ENCODE data around the gene ATP1A3. TPM values are rescaled to one million over a fixed set of nuclear protein-coding genes. Genes with fewer than 3 reads are reported as not detected.

Gene ATP1A3
- polyA plus RNA-seq, 1 donor from 2014 or later, result 36.2 TPM

DNA sequence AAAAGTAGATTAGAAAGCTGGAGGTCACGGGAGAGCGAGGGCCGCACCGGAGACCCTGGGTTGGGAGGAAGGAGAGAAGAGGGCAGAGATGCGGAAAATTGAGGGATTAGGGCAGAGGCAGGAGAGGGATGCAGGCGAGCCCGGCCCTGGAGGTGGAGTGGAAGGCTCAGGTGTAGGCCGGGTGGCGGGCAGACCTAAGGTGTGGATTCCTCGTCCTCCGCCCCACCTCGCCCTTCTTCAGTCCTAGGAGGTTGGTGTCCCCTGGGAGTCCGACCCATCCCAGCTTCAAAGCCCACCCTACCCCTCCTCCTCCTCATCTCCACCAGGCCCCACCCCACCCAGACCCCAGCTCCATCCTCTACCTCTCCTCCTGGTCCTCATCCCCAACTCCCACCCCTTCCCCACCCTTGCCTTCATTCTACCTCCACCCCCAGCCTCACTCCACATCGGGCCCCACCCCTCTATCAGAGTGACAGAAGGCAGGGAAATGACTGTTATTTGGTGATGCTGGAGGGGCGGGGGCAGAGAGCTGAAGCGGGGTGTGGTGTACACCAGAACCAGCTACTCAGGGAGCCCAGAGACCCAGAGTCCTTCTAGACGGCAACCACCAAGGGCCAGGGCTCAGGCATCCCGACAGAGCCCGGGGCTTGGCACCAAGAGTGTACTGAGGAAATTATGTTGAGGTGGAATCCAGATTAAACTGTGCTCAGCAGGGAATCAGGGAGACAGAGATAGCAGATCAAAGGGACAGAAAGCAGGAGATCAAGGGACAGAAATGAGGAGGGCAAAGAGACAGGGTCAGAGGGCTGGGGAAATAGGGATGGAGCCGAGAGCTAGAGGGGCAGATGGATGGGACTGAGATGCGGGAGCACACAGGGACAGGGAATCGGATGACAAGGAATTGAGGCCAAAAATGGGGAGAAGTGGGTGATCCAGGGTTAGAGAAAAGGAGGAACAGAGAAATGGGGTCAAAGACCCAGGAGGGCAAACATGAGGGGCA, 72.2 kb downstream of the ATP1A3 start:
- no peaks in the 10 kb centered on the region for H3K9me2 ChIP-seq (ENCODE audit: insufficient read depth, low read length)
- no peak overlapping the region for H3K4me3 ChIP-seq (ENCODE audit: low read length)
- no peaks in the 10 kb centered on the region for H3K79me2 ChIP-seq (replicated peaks; ENCODE audit: insufficient read depth, low read length)
- H3K27ac ChIP-seq (ENCODE audit: low read length), result no peak overlapping the region
- TF ChIP-seq EZH2 (IDR thresholded peaks at IDR 0.05; ENCODE audit: borderline replicate concordance, insufficient read depth, low read length, poor library complexity, severe bottlenecking) (no peak), SMC3 (conservative IDR thresholded peaks at IDR 0.05; ENCODE audit: poor library complexity) (no peak), CTCF (IDR thresholded peaks at IDR 0.05; ENCODE audit: poor library complexity, severe bottlenecking) (no peak), REST (IDR thresholded peaks at IDR 0.05; ENCODE audit: borderline replicate concordance) (no peak), MXI1 (conservative IDR thresholded peaks at IDR 0.05; ENCODE audit: poor library complexity, severe bottlenecking) (no peak), EP300 (conservative IDR thresholded peaks at IDR 0.05; ENCODE audit: poor library complexity, severe bottlenecking) (no peak), POLR2AphosphoS5 (IDR thresholded peaks at IDR 0.05) (no peak), RAD21 (conservative IDR thresholded peaks at IDR 0.05) (no peak), TAF1 (IDR thresholded peaks at IDR 0.05; ENCODE audit: low read depth) (no peak)
- H4K20me1 ChIP-seq (ENCODE audit: insufficient read depth), result no peaks in the 10 kb centered on the region
- peaks cover 84% of the 10 kb centered on the region for H3K27me3 ChIP-seq (ENCODE audit: insufficient read depth, low read depth, low read length)
- no peak overlapping the region for H2AFZ ChIP-seq (ENCODE audit: low read depth, low read length)
- H3K9ac ChIP-seq (ENCODE audit: low read length), result no peak overlapping the region
- no peaks in the 10 kb centered on the region for H3K9me3 ChIP-seq (ENCODE audit: low read length)
- no peak overlapping the region for H3K4me2 ChIP-seq (ENCODE audit: low read length)
- no peaks in the 10 kb centered on the region for H3F3A ChIP-seq (ENCODE audit: insufficient read depth, low read length, poor library complexity, severe bottlenecking)
- no peaks in the 10 kb centered on the region for H3K36me3 ChIP-seq (ENCODE audit: insufficient read depth, low read length)

DNA sequence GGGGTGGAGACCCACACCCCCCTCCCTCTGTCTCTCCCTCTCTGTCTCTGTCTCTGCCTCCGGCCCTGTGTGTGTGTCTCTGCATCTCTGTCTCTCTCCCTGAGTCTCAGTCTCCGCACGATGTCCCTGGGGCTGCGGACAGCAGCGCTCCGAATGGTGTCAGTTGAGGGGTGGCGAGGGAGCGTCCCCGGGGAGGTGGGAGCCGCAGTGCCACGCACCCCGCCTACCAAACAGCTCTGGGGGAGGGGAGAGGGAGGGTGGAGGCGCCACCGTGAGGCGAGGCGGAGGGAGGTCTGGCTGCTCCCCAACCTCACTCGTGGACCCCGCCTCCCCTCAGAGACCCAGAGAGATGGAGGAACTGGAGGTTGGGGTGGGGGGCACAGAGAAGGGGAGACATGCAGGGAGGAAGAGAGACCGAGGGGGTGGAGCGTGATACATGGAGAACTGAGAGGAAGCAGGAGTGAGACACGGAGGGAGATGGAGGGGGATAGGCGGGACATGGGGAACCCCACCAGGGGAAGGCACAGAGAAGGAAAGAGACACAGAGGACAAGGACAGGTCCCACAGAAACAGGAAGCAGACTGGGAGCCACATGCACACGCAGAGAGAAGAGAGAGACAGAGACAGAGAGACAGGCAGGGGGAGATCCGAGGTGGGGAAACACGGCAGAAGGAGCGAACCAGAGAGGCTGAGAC, 73.0 kb downstream of the ATP1A3 start:
- H3K9ac ChIP-seq (ENCODE audit: low read length), result no peak overlapping the region
- no peak overlapping the region for H3K4me2 ChIP-seq (ENCODE audit: low read length)
- no peak overlapping the region for H3K27ac ChIP-seq (ENCODE audit: low read length)
- H3K9me3 ChIP-seq (ENCODE audit: low read length), result no peaks in the 10 kb centered on the region
- no peaks in the 10 kb centered on the region for H3K36me3 ChIP-seq (ENCODE audit: insufficient read depth, low read length)
- no peaks in the 10 kb centered on the region for H3F3A ChIP-seq (ENCODE audit: insufficient read depth, low read length, poor library complexity, severe bottlenecking)
- no peaks in the 10 kb centered on the region for H4K20me1 ChIP-seq (ENCODE audit: insufficient read depth)
- H3K79me2 ChIP-seq (replicated peaks; ENCODE audit: insufficient read depth, low read length), result no peaks in the 10 kb centered on the region
- H3K27me3 ChIP-seq (ENCODE audit: insufficient read depth, low read depth, low read length), result peaks cover 84% of the 10 kb centered on the region
- no peaks in the 10 kb centered on the region for H3K9me2 ChIP-seq (ENCODE audit: insufficient read depth, low read length)
- H2AFZ ChIP-seq (ENCODE audit: low read depth, low read length), result no peak overlapping the region
- TF ChIP-seq SMC3 (conservative IDR thresholded peaks at IDR 0.05; ENCODE audit: poor library complexity), result no peak
- no peak for TF ChIP-seq EP300 (conservative IDR thresholded peaks at IDR 0.05; ENCODE audit: poor library complexity, severe bottlenecking)
- no peak for TF ChIP-seq REST (IDR thresholded peaks at IDR 0.05; ENCODE audit: borderline replicate concordance)
- no peak for TF ChIP-seq TAF1 (IDR thresholded peaks at IDR 0.05; ENCODE audit: low read depth)
- no peak for TF ChIP-seq RAD21 (conservative IDR thresholded peaks at IDR 0.05)
- H3K4me3 ChIP-seq (ENCODE audit: low read length), result no peak overlapping the region
